NT2/D1 (cell line): ENCODE measurements around the gene ST6GALNAC3.

Experiments used
- SUZ12 ChIP-seq: IDR thresholded peaks from 2 replicates; pipeline ENCODE4 v1.6.1; 2011; ENCODE audit not compliant: insufficient read length, insufficient read depth; ENCODE audit errors: extremely low read depth
- YY1 ChIP-seq: IDR thresholded peaks from 2 replicates; pipeline ENCODE4 v1.6.1; 2011; ENCODE audit not compliant: insufficient read length, insufficient read depth
- ZNF274 ChIP-seq: IDR thresholded peaks from 2 replicates; pipeline ENCODE4 v1.6.1; 2011; ENCODE audit warnings: mild to moderate bottlenecking, low read depth, low read length

DNA sequence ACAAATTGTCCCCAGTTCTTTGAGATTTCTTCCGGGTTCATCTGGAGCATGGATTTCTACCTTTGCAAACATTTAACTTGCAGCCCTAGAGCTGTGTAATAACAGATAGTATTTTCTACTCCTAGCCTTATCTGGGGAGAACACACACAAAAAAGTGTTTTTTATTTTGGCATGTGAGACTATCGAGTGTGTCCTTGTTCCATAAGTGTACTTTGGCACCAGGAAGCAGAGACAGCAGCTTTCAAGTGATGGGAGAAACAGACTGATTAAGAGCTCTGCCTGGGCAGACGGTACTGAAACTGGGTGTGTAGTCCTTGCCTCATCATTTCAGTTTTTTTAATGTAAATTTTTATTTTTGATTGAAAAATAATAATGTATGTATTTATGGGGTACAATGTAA is 297.4 kb downstream of the ST6GALNAC3 start:
- TF ChIP-seq YY1 (no peak), SUZ12 (no peak), ZNF274 (no peak)
